ENCODE data around the gene FBP2.

FBP2 gene

GRCh38 chr9:94526951-94527350, 66.7 kb downstream of the FBP2 start:
- Histone ChIP-seq H3K9me3 (ENCODE audit: control insufficient read depth in 1 of 2, low read length in 2 of 2) (no peaks in the 10 kb centered on the region), H3K4me1 (ENCODE audit: control insufficient read depth in 1 of 2, insufficient read depth in 2 of 2, low read length in 2 of 2) (no peaks in the 10 kb centered on the region), H3K27ac (ENCODE audit: low read length) (no peak overlapping the region), H3K4me3 (ENCODE audit: low read depth in 1 of 2, low read length in 2 of 2) (no peak overlapping the region), H3K27me3 (ENCODE audit: low read depth, low read length) (no peaks in the 10 kb centered on the region), H3K36me3 (ENCODE audit: control insufficient read depth in 1 of 2, insufficient read depth in 2 of 2, low read length in 2 of 2) (no peaks in the 10 kb centered on the region)

DNA sequence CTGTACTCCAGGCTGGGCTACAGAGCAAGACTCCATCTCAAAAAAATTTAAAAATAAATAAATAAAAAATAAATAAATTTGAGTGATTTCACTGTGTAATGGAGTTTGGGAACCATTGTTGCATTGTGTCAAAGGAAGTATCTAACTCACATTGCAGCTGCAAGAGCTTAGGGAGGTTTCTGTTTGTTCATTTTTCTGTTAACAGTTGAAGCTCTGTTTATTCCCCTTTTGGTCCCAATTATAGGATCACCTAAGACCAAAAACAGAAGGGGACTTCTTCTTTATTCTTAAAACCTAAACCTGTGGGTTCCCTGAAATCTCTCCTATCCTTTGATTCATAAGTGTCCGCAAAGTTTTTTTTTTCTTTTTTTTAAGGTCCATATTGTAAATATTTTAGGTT, 67.4 kb downstream of the FBP2 start:
- H3K4me1 ChIP-seq (ENCODE audit: control insufficient read depth in 1 of 2, insufficient read depth in 2 of 2, low read length in 2 of 2) = no peaks in the 10 kb centered on the region
- no peak overlapping the region for H3K27ac ChIP-seq (ENCODE audit: low read length)
- no peaks in the 10 kb centered on the region for H3K9me3 ChIP-seq (ENCODE audit: control insufficient read depth in 1 of 2, low read length in 2 of 2)
- H3K27me3 ChIP-seq (ENCODE audit: low read depth, low read length) = no peaks in the 10 kb centered on the region
- no peak overlapping the region for H3K4me3 ChIP-seq (ENCODE audit: low read depth in 1 of 2, low read length in 2 of 2)
- no peaks in the 10 kb centered on the region for H3K36me3 ChIP-seq (ENCODE audit: control insufficient read depth in 1 of 2, insufficient read depth in 2 of 2, low read length in 2 of 2)

DNA sequence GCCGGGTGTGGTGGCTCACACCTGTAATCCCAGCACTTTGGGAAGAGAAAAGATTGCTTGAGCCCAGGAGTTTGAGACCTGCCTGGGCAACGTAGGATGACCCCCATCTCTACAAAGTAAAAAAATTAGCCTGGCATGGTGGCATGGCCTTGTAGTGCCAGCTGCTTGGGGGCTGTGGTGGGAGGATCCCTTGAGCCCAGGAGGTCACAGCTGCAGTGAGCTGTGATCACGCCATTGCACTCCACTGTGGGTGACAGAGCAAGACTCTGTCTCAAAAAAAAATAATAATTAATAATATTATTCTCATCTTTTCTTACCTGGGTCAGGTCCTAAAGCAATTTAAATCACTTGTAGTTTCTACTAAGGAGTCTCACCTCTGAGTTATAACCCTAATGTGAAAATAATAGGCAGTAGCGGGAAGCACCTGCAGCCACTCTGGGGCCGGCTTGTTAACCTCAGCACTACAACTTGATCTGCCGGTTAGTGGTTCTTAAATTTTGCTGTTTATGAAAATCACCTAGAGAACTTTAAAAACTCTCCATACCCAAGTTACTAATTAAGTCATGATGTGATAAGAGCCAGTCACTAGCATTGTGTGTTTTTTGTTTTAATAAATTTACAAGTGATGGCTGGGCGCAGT, 68.1 kb downstream of the FBP2 start:
- Histone ChIP-seq H3K27ac (ENCODE audit: low read length) (no peak overlapping the region), H3K36me3 (ENCODE audit: control insufficient read depth in 1 of 2, insufficient read depth in 2 of 2, low read length in 2 of 2) (no peaks in the 10 kb centered on the region), H3K4me1 (ENCODE audit: control insufficient read depth in 1 of 2, insufficient read depth in 2 of 2, low read length in 2 of 2) (no peaks in the 10 kb centered on the region)

GRCh38 chr9:94517254-94517653, 76.4 kb downstream of the FBP2 start:
- Histone ChIP-seq H3K36me3 (ENCODE audit: control insufficient read depth in 1 of 2, insufficient read depth in 2 of 2, low read length in 2 of 2) (no peaks in the 10 kb centered on the region), H3K27ac (ENCODE audit: low read length) (no peak overlapping the region), H3K9me3 (ENCODE audit: control insufficient read depth in 1 of 2, low read length in 2 of 2) (no peaks in the 10 kb centered on the region), H3K27me3 (ENCODE audit: low read depth, low read length) (no peaks in the 10 kb centered on the region), H3K4me3 (ENCODE audit: low read depth in 1 of 2, low read length in 2 of 2) (no peak overlapping the region), H3K4me1 (ENCODE audit: control insufficient read depth in 1 of 2, insufficient read depth in 2 of 2, low read length in 2 of 2) (no peaks in the 10 kb centered on the region)

More for the DNA sequence above, 68.1 kb downstream of the FBP2 start:
- H3K9me3 ChIP-seq (ENCODE audit: control insufficient read depth in 1 of 2, low read length in 2 of 2) = no peaks in the 10 kb centered on the region
- H3K27me3 ChIP-seq (ENCODE audit: low read depth, low read length) = no peaks in the 10 kb centered on the region
- no peak overlapping the region for H3K4me3 ChIP-seq (ENCODE audit: low read depth in 1 of 2, low read length in 2 of 2)

DNA sequence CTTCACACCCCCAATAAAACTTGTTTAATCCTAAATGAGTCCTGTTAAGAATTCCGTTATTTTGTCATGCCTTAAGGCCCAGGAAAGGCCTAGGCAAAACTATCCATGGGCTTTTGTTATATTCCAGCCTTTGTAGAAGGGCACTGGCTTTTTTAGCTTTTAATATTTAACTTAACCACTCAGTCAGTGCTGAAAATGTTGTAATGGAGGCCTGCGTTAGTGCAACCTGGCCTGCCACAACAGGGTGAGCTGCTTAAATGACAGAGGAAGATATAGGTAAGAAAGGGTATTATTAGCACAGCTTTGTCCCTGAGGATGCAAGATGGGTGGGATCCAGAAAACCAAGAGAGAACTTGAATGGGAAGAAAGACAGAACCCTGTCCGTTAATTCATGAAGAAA, 78.9 kb downstream of the FBP2 start:
- no peak overlapping the region for H3K4me3 ChIP-seq (ENCODE audit: low read depth in 1 of 2, low read length in 2 of 2)
- no peaks in the 10 kb centered on the region for H3K27me3 ChIP-seq (ENCODE audit: low read depth, low read length)
- no peak overlapping the region for H3K27ac ChIP-seq (ENCODE audit: low read length)
- no peaks in the 10 kb centered on the region for H3K9me3 ChIP-seq (ENCODE audit: control insufficient read depth in 1 of 2, low read length in 2 of 2)
- no peaks in the 10 kb centered on the region for H3K4me1 ChIP-seq (ENCODE audit: control insufficient read depth in 1 of 2, insufficient read depth in 2 of 2, low read length in 2 of 2)
- no peaks in the 10 kb centered on the region for H3K36me3 ChIP-seq (ENCODE audit: control insufficient read depth in 1 of 2, insufficient read depth in 2 of 2, low read length in 2 of 2)

- Histone ChIP-seq H3K27me3 (ENCODE audit: low read depth, low read length) (no peaks in the 10 kb centered on the region), H3K36me3 (ENCODE audit: control insufficient read depth in 1 of 2, insufficient read depth in 2 of 2, low read length in 2 of 2) (no peaks in the 10 kb centered on the region), H3K9me3 (ENCODE audit: control insufficient read depth in 1 of 2, low read length in 2 of 2) (no peaks in the 10 kb centered on the region), H3K27ac (ENCODE audit: low read length) (no peak overlapping the region), H3K4me1 (ENCODE audit: control insufficient read depth in 1 of 2, insufficient read depth in 2 of 2, low read length in 2 of 2) (no peaks in the 10 kb centered on the region), H3K4me3 (ENCODE audit: low read depth in 1 of 2, low read length in 2 of 2) (no peak overlapping the region)
These were observed 81.7 kb downstream of the FBP2 start for GRCh38 chr9:94511955-94512265.

- H3K4me1 ChIP-seq (ENCODE audit: control insufficient read depth in 1 of 2, insufficient read depth in 2 of 2, low read length in 2 of 2) = no peaks in the 10 kb centered on the region
- H3K27ac ChIP-seq (ENCODE audit: low read length) = no peak overlapping the region
- no peaks in the 10 kb centered on the region for H3K9me3 ChIP-seq (ENCODE audit: control insufficient read depth in 1 of 2, low read length in 2 of 2)
- no peak overlapping the region for H3K4me3 ChIP-seq (ENCODE audit: low read depth in 1 of 2, low read length in 2 of 2)
- H3K36me3 ChIP-seq (ENCODE audit: control insufficient read depth in 1 of 2, insufficient read depth in 2 of 2, low read length in 2 of 2) = no peaks in the 10 kb centered on the region
- H3K27me3 ChIP-seq (ENCODE audit: low read depth, low read length) = no peaks in the 10 kb centered on the region
These were observed 82.3 kb downstream of the FBP2 start for GRCh38 chr9:94511134-94511954.
